Right lobe of liver (tissue), 4 donors: ENCODE data around the gene TMOD1.

Experiments used
- POLR2A ChIP-seq: fragments of 450-650 bp; IDR thresholded peaks from one replicate; pipeline ENCODE4 v1.6.1; 2017; ENCODE audit warnings: antibody characterized with exemption, mild to moderate bottlenecking
- TF ChIP-seq, protein P1 (sequence below), 4 donors: fragments of 200-600 bp in 3 of 4; fragments of 450-650 bp in 1 of 4; IDR thresholded peaks; one replicate each; pipeline versions ENCODE4 v1.5.1 to v1.8.0; 2016 to 2022; ENCODE audit warnings: antibody characterized with exemption in 4 of 4, mild to moderate bottlenecking in 2 of 4
- donor health status: DM: no; HTN: no; CAD: no.
- donor health status: DM: no; HTN: no; CAD: no.
- donor health status: DM: no; HTN: yes; CAD: no.

DNA sequence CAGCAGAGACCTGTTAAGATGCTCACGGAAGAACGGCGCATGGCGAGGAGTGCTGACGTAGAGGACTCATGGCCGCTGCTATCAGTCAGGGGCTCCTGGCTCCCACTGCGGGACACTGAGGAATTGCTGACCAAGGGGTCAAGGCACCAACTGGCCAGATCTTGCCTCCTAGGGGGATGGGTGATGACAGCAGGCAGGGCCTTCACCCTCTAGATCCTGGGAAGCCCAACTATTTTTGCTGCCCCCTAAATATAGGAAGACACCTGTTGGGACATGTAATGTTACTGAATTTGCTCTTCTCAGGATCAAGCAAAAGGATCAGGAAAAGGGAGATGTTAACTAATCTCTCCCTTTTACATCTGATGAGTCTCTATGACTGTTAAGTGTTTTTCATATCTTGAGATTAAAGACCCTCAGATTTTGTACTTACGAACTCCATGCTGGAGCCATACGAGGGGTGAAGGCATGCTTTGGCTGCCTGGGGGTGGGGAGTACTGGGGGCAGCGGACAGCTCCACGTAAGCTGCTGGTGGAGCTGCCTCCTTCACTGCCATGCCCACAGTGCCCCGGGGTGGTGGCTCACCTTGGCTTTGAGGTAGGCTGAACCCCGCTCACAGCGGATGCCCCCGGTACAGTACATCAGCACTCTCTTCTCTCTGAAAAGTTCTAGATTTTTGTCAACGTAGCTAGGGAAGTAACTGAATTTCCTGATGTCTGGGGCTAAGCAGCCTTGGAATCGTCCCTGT lies 103.6 kb downstream of the TMOD1 start:
- TF ChIP-seq, protein P1, sequence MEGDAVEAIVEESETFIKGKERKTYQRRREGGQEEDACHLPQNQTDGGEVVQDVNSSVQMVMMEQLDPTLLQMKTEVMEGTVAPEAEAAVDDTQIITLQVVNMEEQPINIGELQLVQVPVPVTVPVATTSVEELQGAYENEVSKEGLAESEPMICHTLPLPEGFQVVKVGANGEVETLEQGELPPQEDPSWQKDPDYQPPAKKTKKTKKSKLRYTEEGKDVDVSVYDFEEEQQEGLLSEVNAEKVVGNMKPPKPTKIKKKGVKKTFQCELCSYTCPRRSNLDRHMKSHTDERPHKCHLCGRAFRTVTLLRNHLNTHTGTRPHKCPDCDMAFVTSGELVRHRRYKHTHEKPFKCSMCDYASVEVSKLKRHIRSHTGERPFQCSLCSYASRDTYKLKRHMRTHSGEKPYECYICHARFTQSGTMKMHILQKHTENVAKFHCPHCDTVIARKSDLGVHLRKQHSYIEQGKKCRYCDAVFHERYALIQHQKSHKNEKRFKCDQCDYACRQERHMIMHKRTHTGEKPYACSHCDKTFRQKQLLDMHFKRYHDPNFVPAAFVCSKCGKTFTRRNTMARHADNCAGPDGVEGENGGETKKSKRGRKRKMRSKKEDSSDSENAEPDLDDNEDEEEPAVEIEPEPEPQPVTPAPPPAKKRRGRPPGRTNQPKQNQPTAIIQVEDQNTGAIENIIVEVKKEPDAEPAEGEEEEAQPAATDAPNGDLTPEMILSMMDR (IDR thresholded peaks at IDR 0.05) = no peak
- no peak for TF ChIP-seq POLR2A
